Measurements from ENCODE around the gene LSG1.

The LSG1 gene

DNA sequence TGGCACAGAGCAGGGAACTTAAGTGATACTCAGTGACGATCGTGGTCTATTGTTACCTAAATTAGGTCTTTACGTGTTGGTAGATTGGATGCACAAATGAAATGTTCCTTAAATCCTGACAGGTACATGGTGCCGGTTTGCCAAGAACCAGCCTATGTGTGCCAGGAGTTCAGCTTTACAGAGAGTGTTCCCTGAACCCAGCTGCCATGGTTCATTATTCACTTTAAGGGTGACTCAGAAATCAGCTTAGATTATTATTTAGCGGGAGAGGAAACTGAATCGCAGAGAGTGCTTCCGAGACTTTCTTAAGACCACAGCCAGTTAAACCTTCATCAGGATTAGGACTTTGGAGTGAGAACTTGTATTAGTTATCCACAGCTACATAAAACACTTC, 35.2 kb upstream of the LSG1 start:
- H2AFZ ChIP-seq (ENCODE audit: low read length): no peak overlapping the region
- H3K9me2 ChIP-seq (ENCODE audit: low read depth, low read length): no peaks in the 10 kb centered on the region
- H3K27me3 ChIP-seq (ENCODE audit: insufficient read depth, low read length): peaks cover 3% of the 10 kb centered on the region; the same call in 1 of the 2 replicates
- H3K4me1 ChIP-seq (ENCODE audit: insufficient read depth, low read length, severe bottlenecking): no peaks in the 10 kb centered on the region
- H3K36me3 ChIP-seq (ENCODE audit: insufficient read depth, low read length): no peaks in the 10 kb centered on the region
- no peak overlapping the region for H3K27ac ChIP-seq (ENCODE audit: low read depth, low read length, poor library complexity, severe bottlenecking)
- H4K20me1 ChIP-seq (ENCODE audit: insufficient read depth, low read length): no peaks in the 10 kb centered on the region
- H3K4me2 ChIP-seq (ENCODE audit: low read length): no peak overlapping the region
- H3K4me3 ChIP-seq (ENCODE audit: low read depth, low read length, poor library complexity, severe bottlenecking): no peak overlapping the region
- H3K79me2 ChIP-seq (ENCODE audit: insufficient read depth, low read length): no peaks in the 10 kb centered on the region
- H3K9ac ChIP-seq (ENCODE audit: low read length): no peak overlapping the region
- no peaks in the 10 kb centered on the region for H3K9me3 ChIP-seq (ENCODE audit: low read length)
- TF ChIP-seq, protein P1, sequence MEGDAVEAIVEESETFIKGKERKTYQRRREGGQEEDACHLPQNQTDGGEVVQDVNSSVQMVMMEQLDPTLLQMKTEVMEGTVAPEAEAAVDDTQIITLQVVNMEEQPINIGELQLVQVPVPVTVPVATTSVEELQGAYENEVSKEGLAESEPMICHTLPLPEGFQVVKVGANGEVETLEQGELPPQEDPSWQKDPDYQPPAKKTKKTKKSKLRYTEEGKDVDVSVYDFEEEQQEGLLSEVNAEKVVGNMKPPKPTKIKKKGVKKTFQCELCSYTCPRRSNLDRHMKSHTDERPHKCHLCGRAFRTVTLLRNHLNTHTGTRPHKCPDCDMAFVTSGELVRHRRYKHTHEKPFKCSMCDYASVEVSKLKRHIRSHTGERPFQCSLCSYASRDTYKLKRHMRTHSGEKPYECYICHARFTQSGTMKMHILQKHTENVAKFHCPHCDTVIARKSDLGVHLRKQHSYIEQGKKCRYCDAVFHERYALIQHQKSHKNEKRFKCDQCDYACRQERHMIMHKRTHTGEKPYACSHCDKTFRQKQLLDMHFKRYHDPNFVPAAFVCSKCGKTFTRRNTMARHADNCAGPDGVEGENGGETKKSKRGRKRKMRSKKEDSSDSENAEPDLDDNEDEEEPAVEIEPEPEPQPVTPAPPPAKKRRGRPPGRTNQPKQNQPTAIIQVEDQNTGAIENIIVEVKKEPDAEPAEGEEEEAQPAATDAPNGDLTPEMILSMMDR (IDR thresholded peaks at IDR 0.05; ENCODE audit: low read length): no peak
- TF ChIP-seq EZH2 (IDR thresholded peaks at IDR 0.05; ENCODE audit: borderline replicate concordance, low read length): no peak
- H3F3A ChIP-seq (ENCODE audit: insufficient read depth, low read length): no peaks in the 10 kb centered on the region

DNA sequence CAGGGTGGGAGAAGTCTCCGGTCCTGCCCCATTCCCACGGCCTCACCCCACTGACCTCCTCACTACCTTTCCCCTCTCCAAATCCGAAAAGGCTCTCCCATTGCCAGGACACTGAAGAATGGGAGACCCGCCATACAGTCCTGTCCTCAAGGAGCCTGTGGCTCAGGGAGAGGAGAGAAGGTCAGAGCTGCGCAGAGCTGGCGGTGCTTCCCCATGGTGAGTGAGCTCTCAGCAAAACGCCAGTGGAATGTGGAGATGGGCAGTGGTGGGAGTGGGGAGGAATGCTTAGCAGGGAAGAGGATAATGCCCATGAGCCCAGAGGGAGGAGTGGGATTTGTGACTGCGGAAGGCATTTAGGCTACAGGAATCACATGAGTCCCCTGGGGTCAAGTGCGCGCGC, 33.8 kb upstream of the LSG1 start:
- Histone ChIP-seq H3K9me3 (ENCODE audit: low read length) (no peaks in the 10 kb centered on the region), H2AFZ (ENCODE audit: low read length) (no peak overlapping the region), H3K27ac (ENCODE audit: low read depth, low read length, poor library complexity, severe bottlenecking) (no peak overlapping the region), H3F3A (ENCODE audit: insufficient read depth, low read length) (no peaks in the 10 kb centered on the region), H4K20me1 (ENCODE audit: insufficient read depth, low read length) (no peaks in the 10 kb centered on the region), H3K4me1 (ENCODE audit: insufficient read depth, low read length, severe bottlenecking) (no peaks in the 10 kb centered on the region), H3K4me2 (ENCODE audit: low read length) (no peak overlapping the region), H3K9me2 (ENCODE audit: low read depth, low read length) (no peaks in the 10 kb centered on the region), H3K36me3 (ENCODE audit: insufficient read depth, low read length) (no peaks in the 10 kb centered on the region), H3K4me3 (ENCODE audit: low read depth, low read length, poor library complexity, severe bottlenecking) (no peak overlapping the region), H3K79me2 (ENCODE audit: insufficient read depth, low read length) (no peaks in the 10 kb centered on the region), H3K9ac (ENCODE audit: low read length) (no peak overlapping the region), H3K27me3 (ENCODE audit: insufficient read depth, low read length) (peaks cover 3% of the 10 kb centered on the region; the same call in 1 of the 2 replicates)
- no peak for TF ChIP-seq EZH2 (IDR thresholded peaks at IDR 0.05; ENCODE audit: borderline replicate concordance, low read length)
- TF ChIP-seq, protein P1 (IDR thresholded peaks at IDR 0.05; ENCODE audit: low read length): no peak

DNA sequence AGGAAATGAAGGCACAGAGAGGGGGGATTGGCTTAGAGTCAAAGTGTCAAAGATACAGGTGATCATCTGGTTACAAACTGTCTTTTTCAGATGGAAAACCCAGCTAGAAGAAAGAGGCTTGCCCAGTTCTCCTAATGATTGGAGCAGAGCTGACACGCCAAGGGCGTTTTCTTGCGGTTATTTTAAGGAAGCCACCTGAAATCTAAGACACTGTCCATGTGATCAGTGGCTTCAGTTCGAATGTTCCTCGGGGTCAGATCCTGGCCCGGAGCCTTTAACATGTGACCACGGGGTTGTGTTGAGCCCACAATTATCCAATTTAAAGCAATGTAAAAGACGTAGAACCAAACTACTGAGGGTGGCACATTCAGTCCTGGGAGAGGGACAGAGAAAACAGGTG, 33.2 kb upstream of the LSG1 start:
- Histone ChIP-seq H3K36me3 (ENCODE audit: insufficient read depth, low read length) (no peaks in the 10 kb centered on the region), H3F3A (ENCODE audit: insufficient read depth, low read length) (no peaks in the 10 kb centered on the region), H3K4me1 (ENCODE audit: insufficient read depth, low read length, severe bottlenecking) (no peaks in the 10 kb centered on the region), H4K20me1 (ENCODE audit: insufficient read depth, low read length) (no peaks in the 10 kb centered on the region), H3K9me2 (ENCODE audit: low read depth, low read length) (no peaks in the 10 kb centered on the region), H3K4me3 (ENCODE audit: low read depth, low read length, poor library complexity, severe bottlenecking) (no peak overlapping the region), H3K27ac (ENCODE audit: low read depth, low read length, poor library complexity, severe bottlenecking) (no peak overlapping the region), H3K9me3 (ENCODE audit: low read length) (no peaks in the 10 kb centered on the region), H3K9ac (ENCODE audit: low read length) (no peak overlapping the region), H3K4me2 (ENCODE audit: low read length) (no peak overlapping the region), H3K79me2 (ENCODE audit: insufficient read depth, low read length) (no peaks in the 10 kb centered on the region), H3K27me3 (ENCODE audit: insufficient read depth, low read length) (peaks cover 3% of the 10 kb centered on the region; the same call in 1 of the 2 replicates), H2AFZ (ENCODE audit: low read length) (no peak overlapping the region)
- no peak for TF ChIP-seq EZH2 (IDR thresholded peaks at IDR 0.05; ENCODE audit: borderline replicate concordance, low read length)
- TF ChIP-seq, protein P1 (IDR thresholded peaks at IDR 0.05; ENCODE audit: low read length): no peak

All from OCI-LY1 (cell line).